ENCODE data around the gene TIGAR.

TIGAR gene

GRCh38 chr12:4288296-4289131 is 32.5 kb upstream of the TIGAR start:
- DNase-seq (ENCODE audit: extremely low read depth, low read depth): no peak
- TF ChIP-seq CTCF (IDR thresholded peaks at IDR 0.05; ENCODE audit: low read depth, low read length, missing control alignments): no peak
- no peak overlapping the region for H3K4me3 ChIP-seq (replicated peaks; ENCODE audit: low read depth, low read length)

GRCh38 chr12:4289231-4289878 is 31.7 kb upstream of the TIGAR start:
- TF ChIP-seq CTCF (IDR thresholded peaks at IDR 0.05; ENCODE audit: low read depth, low read length, missing control alignments): no peak
- H3K4me3 ChIP-seq (replicated peaks; ENCODE audit: low read depth, low read length): no peak overlapping the region
- DNase-seq (ENCODE audit: extremely low read depth, low read depth): no peak

- TF ChIP-seq CTCF (IDR thresholded peaks at IDR 0.05; ENCODE audit: low read depth, low read length, missing control alignments): no peak
- H3K4me3 ChIP-seq (replicated peaks; ENCODE audit: low read depth, low read length): no peak overlapping the region
- no peak for DNase-seq (ENCODE audit: extremely low read depth, low read depth)
Measured at GRCh38 chr12:4289998-4290790, 30.8 kb upstream of the TIGAR start.

- DNase-seq (ENCODE audit: extremely low read depth, low read depth): no peak
- no peak for TF ChIP-seq CTCF (IDR thresholded peaks at IDR 0.05; ENCODE audit: low read depth, low read length, missing control alignments)
- no peak overlapping the region for H3K4me3 ChIP-seq (replicated peaks; ENCODE audit: low read depth, low read length)
Measured at GRCh38 chr12:4292341-4293073, 28.5 kb upstream of the TIGAR start.

- no peak overlapping the region for H3K4me3 ChIP-seq (replicated peaks; ENCODE audit: low read depth, low read length)
- no peak for TF ChIP-seq CTCF (IDR thresholded peaks at IDR 0.05; ENCODE audit: low read depth, low read length, missing control alignments)
- DNase-seq (ENCODE audit: extremely low read depth, low read depth): no peak
Measured at GRCh38 chr12:4293299-4293965, 27.6 kb upstream of the TIGAR start.
